Thyroid gland (tissue), 4 donors: Measurements from ENCODE around the gene ASCC2.

Experiments
- POLR2A ChIP-seq, 2 donors: fragments of 450-650 bp; IDR thresholded peaks; one replicate each; pipeline ENCODE4 v1.6.1; 2017; ENCODE audit warnings: antibody characterized with exemption in 2 of 2, mild to moderate bottlenecking in 2 of 2, moderate library complexity in 1 of 2
- TF ChIP-seq, protein P1 (sequence below), 6 experiments: fragments of 200-600 bp in 3 of 6; fragments of 450-650 bp in 3 of 6; sonication (generic) in 3 of 6; IDR thresholded peaks; one replicate each; pipeline ENCODE4 v1.5.1; 2016 to 2019; ENCODE audit warnings: antibody characterized with exemption in 6 of 6, mild to moderate bottlenecking in 2 of 6, inconsistent platforms in 1 of 6, moderate library complexity in 1 of 6

DNA sequence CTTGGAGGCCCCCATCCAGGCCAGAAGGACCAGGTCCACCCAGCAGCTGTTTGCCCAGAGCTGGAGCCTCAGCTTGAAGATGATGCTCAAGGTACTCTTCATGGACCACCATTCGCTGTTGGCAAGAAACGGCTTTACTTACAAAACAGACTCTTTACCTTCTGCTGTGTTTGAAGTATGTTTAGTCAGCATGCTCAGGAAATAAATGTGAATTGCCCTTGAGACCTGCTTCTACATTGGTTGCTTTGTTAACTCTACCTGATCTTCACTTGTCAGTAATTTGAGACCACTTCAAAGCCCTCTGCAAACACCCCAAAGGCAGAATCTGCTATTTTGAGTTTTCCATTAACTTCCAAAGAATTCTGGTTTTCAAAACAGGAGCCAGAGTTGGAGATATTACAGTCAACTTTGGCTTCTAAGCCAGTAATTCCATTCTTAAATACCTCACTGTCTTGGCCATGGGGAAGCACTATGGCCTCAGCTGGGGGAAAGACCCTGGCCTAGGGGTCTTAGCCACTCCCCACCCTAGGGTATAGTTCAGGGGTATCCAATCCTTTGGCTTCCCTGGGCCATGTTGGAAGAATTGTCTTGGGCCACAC is 68.3 kb downstream of the ASCC2 start:
- TF ChIP-seq, protein P1, sequence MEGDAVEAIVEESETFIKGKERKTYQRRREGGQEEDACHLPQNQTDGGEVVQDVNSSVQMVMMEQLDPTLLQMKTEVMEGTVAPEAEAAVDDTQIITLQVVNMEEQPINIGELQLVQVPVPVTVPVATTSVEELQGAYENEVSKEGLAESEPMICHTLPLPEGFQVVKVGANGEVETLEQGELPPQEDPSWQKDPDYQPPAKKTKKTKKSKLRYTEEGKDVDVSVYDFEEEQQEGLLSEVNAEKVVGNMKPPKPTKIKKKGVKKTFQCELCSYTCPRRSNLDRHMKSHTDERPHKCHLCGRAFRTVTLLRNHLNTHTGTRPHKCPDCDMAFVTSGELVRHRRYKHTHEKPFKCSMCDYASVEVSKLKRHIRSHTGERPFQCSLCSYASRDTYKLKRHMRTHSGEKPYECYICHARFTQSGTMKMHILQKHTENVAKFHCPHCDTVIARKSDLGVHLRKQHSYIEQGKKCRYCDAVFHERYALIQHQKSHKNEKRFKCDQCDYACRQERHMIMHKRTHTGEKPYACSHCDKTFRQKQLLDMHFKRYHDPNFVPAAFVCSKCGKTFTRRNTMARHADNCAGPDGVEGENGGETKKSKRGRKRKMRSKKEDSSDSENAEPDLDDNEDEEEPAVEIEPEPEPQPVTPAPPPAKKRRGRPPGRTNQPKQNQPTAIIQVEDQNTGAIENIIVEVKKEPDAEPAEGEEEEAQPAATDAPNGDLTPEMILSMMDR (IDR thresholded peaks at IDR 0.05): no peak
- TF ChIP-seq POLR2A (IDR thresholded peaks at IDR 0.05): no peak
